OCI-LY1 (cell line): ENCODE data around the gene TSBP1.

ENCODE experiments used
- H2AFZ ChIP-seq: fragments of 200-600 bp; sonication (generic), shearing (Covaris generic); 2 replicates; pipeline ENCODE4 v1.6.0; 2014; ENCODE audit warnings: antibody characterized with exemption, mild to moderate bottlenecking, low read length
- H3F3A ChIP-seq: fragments of 200-600 bp; sonication (generic), shearing (Covaris generic); 2 replicates; pipeline ENCODE4 v1.6.0; 2014; ENCODE audit warnings: mild to moderate bottlenecking, antibody characterized with exemption, low read length, moderate library complexity; ENCODE audit not compliant: insufficient read depth
- H3K27ac ChIP-seq: fragments of 200-600 bp; sonication (generic); 2 replicates; pipeline ENCODE4 v1.5.1; 2014; ENCODE audit warnings: low read length, mixed run types, mild to moderate bottlenecking, low read depth; ENCODE audit not compliant: poor library complexity, severe bottlenecking
- H3K27me3 ChIP-seq: fragments of 200-600 bp; sonication (generic); 2 replicates; pipeline ENCODE4 v1.6.0; 2014; ENCODE audit warnings: antibody characterized with exemption, mild to moderate bottlenecking, low read length, moderate library complexity; ENCODE audit not compliant: insufficient read depth
- H3K36me3 ChIP-seq: fragments of 200-600 bp; sonication (generic); 2 replicates; pipeline ENCODE4 v1.6.1; 2014; ENCODE audit warnings: mild to moderate bottlenecking, antibody characterized with exemption, low read length, moderate library complexity, mixed read lengths; ENCODE audit not compliant: insufficient read depth
- H3K4me1 ChIP-seq: fragments of 200-600 bp; sonication (generic); 2 replicates; pipeline ENCODE4 v1.5.1; 2014; ENCODE audit warnings: mild to moderate bottlenecking, low read length, moderate library complexity; ENCODE audit not compliant: insufficient read depth, severe bottlenecking
- H3K4me2 ChIP-seq: fragments of 200-600 bp; sonication (generic), shearing (Covaris generic); 2 replicates; pipeline ENCODE4 v1.6.1; 2014; ENCODE audit warnings: low read length
- H3K4me3 ChIP-seq: fragments of 200-600 bp; sonication (generic); 2 replicates; pipeline ENCODE4 v1.5.1; 2014; ENCODE audit warnings: low read length, low read depth, mild to moderate bottlenecking, mixed read lengths; ENCODE audit not compliant: poor library complexity, severe bottlenecking
- H3K79me2 ChIP-seq: fragments of 200-600 bp; shearing (Covaris generic); 2 replicates; pipeline ENCODE4 v1.6.1; 2016; ENCODE audit warnings: mixed run types, low read length, mixed read lengths; ENCODE audit not compliant: insufficient read depth
- H3K9ac ChIP-seq: fragments of 200-600 bp; sonication (generic), shearing (Covaris generic); 2 replicates; pipeline ENCODE4 v1.6.1; 2014; ENCODE audit warnings: mild to moderate bottlenecking, low read length, mixed read lengths
- H3K9me2 ChIP-seq: fragments of 200-600 bp; sonication (generic), shearing (Covaris generic); 2 replicates; pipeline ENCODE4 v1.6.1; 2014; ENCODE audit warnings: low read depth, mild to moderate bottlenecking, low read length, mixed read lengths
- H3K9me3 ChIP-seq: fragments of 200-600 bp; shearing (Covaris generic); 2 replicates; pipeline ENCODE4 v1.6.1; 2014; ENCODE audit warnings: low read length, mixed read lengths
- H4K20me1 ChIP-seq: fragments of 200-600 bp; sonication (generic), shearing (Covaris generic); 2 replicates; pipeline ENCODE4 v1.6.0; 2016; ENCODE audit warnings: mild to moderate bottlenecking, low read length; ENCODE audit not compliant: insufficient read depth
- CTCF ChIP-seq: fragments of 200-600 bp; sonication (generic), shearing (Covaris generic); IDR thresholded peaks from 2 replicates; pipeline ENCODE4 v1.5.1; 2017; ENCODE audit warnings: mild to moderate bottlenecking, antibody characterized with exemption, low read length, moderate library complexity, mixed read lengths
- EZH2 ChIP-seq: fragments of 200-600 bp; sonication (generic), shearing (Covaris generic); IDR thresholded peaks from 2 replicates; pipeline ENCODE4 v1.8.0; 2017; ENCODE audit warnings: borderline replicate concordance, mixed run types, mild to moderate bottlenecking, antibody characterized with exemption, low read length, moderate library complexity, mixed read lengths

Gene TSBP1

GRCh38 chr6:32387589-32388340, 16.1 kb upstream of the TSBP1 start:
- H3K27me3 ChIP-seq: no peaks in the 10 kb centered on the region; the same call in 1 of the 2 replicates
- no peak overlapping the region for H2AFZ ChIP-seq
- H3K9me2 ChIP-seq: no peaks in the 10 kb centered on the region
- H3K9me3 ChIP-seq: no peaks in the 10 kb centered on the region
- no peak overlapping the region for H3K4me3 ChIP-seq
- H3K4me1 ChIP-seq: no peaks in the 10 kb centered on the region
- H3F3A ChIP-seq: no peaks in the 10 kb centered on the region
- no peak overlapping the region for H3K27ac ChIP-seq
- H3K9ac ChIP-seq: no peak overlapping the region
- H3K4me2 ChIP-seq: no peak overlapping the region
- TF ChIP-seq EZH2 (no peak), CTCF (no peak)
- no peaks in the 10 kb centered on the region for H3K79me2 ChIP-seq
- no peaks in the 10 kb centered on the region for H4K20me1 ChIP-seq
- H3K36me3 ChIP-seq: no peaks in the 10 kb centered on the region

- peaks cover 4% of the 10 kb centered on the region; the same call in 1 of the 2 replicates for H3K27me3 ChIP-seq
- no peaks in the 10 kb centered on the region for H3K9me2 ChIP-seq
- no peaks in the 10 kb centered on the region for H3K4me1 ChIP-seq
- no peaks in the 10 kb centered on the region for H4K20me1 ChIP-seq
- no peak overlapping the region for H3K4me3 ChIP-seq
- H3K79me2 ChIP-seq: no peaks in the 10 kb centered on the region
- H3K9me3 ChIP-seq: no peaks in the 10 kb centered on the region
- H3K27ac ChIP-seq: no peak overlapping the region
- H3K36me3 ChIP-seq: no peaks in the 10 kb centered on the region
- no peak overlapping the region for H3K9ac ChIP-seq
- H3F3A ChIP-seq: no peaks in the 10 kb centered on the region
- H2AFZ ChIP-seq: no peak overlapping the region
- no peak for TF ChIP-seq CTCF
- no peak for TF ChIP-seq EZH2
- H3K4me2 ChIP-seq: no peak overlapping the region
These were observed 14.3 kb upstream of the TSBP1 start for GRCh38 chr6:32386040-32386439.

GRCh38 chr6:32382757-32383420, 11.2 kb upstream of the TSBP1 start:
- H3K9me3 ChIP-seq: no peaks in the 10 kb centered on the region
- no peaks in the 10 kb centered on the region for H3K4me1 ChIP-seq
- no peak overlapping the region for H3K9ac ChIP-seq
- H3K9me2 ChIP-seq: no peaks in the 10 kb centered on the region
- no peak overlapping the region for H3K4me3 ChIP-seq
- no peaks in the 10 kb centered on the region for H4K20me1 ChIP-seq
- no peak overlapping the region for H3K4me2 ChIP-seq
- no peaks in the 10 kb centered on the region for H3K36me3 ChIP-seq
- no peak overlapping the region for H2AFZ ChIP-seq
- H3K27me3 ChIP-seq: 0 out of 2 replicates have a peak, but pooled peaks cover 4% of the 10 kb centered on the region
- no peaks in the 10 kb centered on the region for H3K79me2 ChIP-seq
- no peaks in the 10 kb centered on the region for H3F3A ChIP-seq
- H3K27ac ChIP-seq: no peak overlapping the region
- TF ChIP-seq CTCF (no peak), EZH2 (no peak)
